Measurements from ENCODE around the gene FGF1.

Gene FGF1

GRCh38 chr5:142664636-142665035 lies 21.3 kb downstream of the FGF1 start:
- DNase-seq (ENCODE audit: low spot score), result no peak
- no peak overlapping the region for H3K27ac ChIP-seq
- no peak for TF ChIP-seq CTCF (conservative IDR thresholded peaks at IDR 0.05; ENCODE audit: low read depth)
- ChIA-PET POLR2A (ENCODE audit: low non-redundant PET) (no interaction called here), CTCF (interaction anchor here (0.7 to 1.9 kb wide), 4 partner anchors 9 to 54 kb away, joined by 3 to 13 read pairs (median 4); no protein-coding TSS in a partner anchor)

- no peak for DNase-seq (ENCODE audit: low spot score)
- no peak overlapping the region for H3K27ac ChIP-seq
- TF ChIP-seq CTCF (conservative IDR thresholded peaks at IDR 0.05; ENCODE audit: low read depth), result no peak
- POLR2A ChIA-PET (ENCODE audit: low non-redundant PET), result no interaction called here
- CTCF ChIA-PET, result interaction anchor here (0.7 to 1.9 kb wide), 4 partner anchors 8 to 224 kb away, joined by 3 to 5 read pairs (median 4); no protein-coding TSS in a partner anchor
Measured at GRCh38 chr5:142664067-142664466, 21.8 kb downstream of the FGF1 start.

GRCh38 chr5:142663246-142663645 lies 22.6 kb downstream of the FGF1 start:
- H3K27ac ChIP-seq, result no peak overlapping the region
- ChIA-PET CTCF (interaction anchor here (0.7 to 1.9 kb wide), 5 partner anchors 8 to 225 kb away, joined by 3 to 5 read pairs (median 4); no protein-coding TSS in a partner anchor), POLR2A (ENCODE audit: low non-redundant PET) (no interaction called here)
- DNase-seq (ENCODE audit: low spot score), result no peak
- TF ChIP-seq CTCF (conservative IDR thresholded peaks at IDR 0.05; ENCODE audit: low read depth), result no peak

GRCh38 chr5:142661957-142662356 lies 23.9 kb downstream of the FGF1 start:
- no peak for DNase-seq (ENCODE audit: low spot score)
- CTCF ChIA-PET, result interaction anchor here (0.6 to 0.9 kb wide), 2 partner anchors 25 to 40 kb away, joined by 3 to 5 read pairs; no protein-coding TSS in a partner anchor
- POLR2A ChIA-PET (ENCODE audit: low non-redundant PET), result no interaction called here
- H3K27ac ChIP-seq, result no peak overlapping the region
- TF ChIP-seq CTCF (conservative IDR thresholded peaks at IDR 0.05; ENCODE audit: low read depth), result no peak

- CTCF ChIA-PET, result interaction anchor here (1.6 kb wide), 1 partner anchor 52 kb away, joined by 6 read pairs; no protein-coding TSS in a partner anchor
- POLR2A ChIA-PET (ENCODE audit: low non-redundant PET), result no interaction called here
- no peak for TF ChIP-seq CTCF (conservative IDR thresholded peaks at IDR 0.05; ENCODE audit: low read depth)
- no peak for DNase-seq (ENCODE audit: low spot score)
- H3K27ac ChIP-seq, result no peak overlapping the region
Measured at GRCh38 chr5:142661143-142661542, 24.7 kb downstream of the FGF1 start.

- ChIA-PET CTCF (interaction anchor here (1.6 to 1.8 kb wide), 2 partner anchors 38 to 53 kb away, joined by 6 to 12 read pairs; no protein-coding TSS in a partner anchor), POLR2A (ENCODE audit: low non-redundant PET) (no interaction called here)
- DNase-seq (ENCODE audit: low spot score), result no peak
- H3K27ac ChIP-seq, result no peak overlapping the region
- TF ChIP-seq CTCF (conservative IDR thresholded peaks at IDR 0.05; ENCODE audit: low read depth), result no peak
Measured at GRCh38 chr5:142660731-142661130, 25.2 kb downstream of the FGF1 start.

All from RWPE1 (cell line).